GM18517 (cell line): Measurements from ENCODE around the gene IGFBP1.
"Not testable (repeated sequence)": the region's sequence is repeated elsewhere in the genome, so short reads cannot be mapped to it uniquely, and the experiment has no call there.

Experiments
- ATAC-seq: cut with Tn5 transposase; IDR thresholded peaks from one replicate; pipeline ENCODE4 v1.9.1; 2021; ENCODE audit warnings: mild to moderate bottlenecking, moderate library complexity; ENCODE audit not compliant: unreplicated experiment

Gene IGFBP1

DNA sequence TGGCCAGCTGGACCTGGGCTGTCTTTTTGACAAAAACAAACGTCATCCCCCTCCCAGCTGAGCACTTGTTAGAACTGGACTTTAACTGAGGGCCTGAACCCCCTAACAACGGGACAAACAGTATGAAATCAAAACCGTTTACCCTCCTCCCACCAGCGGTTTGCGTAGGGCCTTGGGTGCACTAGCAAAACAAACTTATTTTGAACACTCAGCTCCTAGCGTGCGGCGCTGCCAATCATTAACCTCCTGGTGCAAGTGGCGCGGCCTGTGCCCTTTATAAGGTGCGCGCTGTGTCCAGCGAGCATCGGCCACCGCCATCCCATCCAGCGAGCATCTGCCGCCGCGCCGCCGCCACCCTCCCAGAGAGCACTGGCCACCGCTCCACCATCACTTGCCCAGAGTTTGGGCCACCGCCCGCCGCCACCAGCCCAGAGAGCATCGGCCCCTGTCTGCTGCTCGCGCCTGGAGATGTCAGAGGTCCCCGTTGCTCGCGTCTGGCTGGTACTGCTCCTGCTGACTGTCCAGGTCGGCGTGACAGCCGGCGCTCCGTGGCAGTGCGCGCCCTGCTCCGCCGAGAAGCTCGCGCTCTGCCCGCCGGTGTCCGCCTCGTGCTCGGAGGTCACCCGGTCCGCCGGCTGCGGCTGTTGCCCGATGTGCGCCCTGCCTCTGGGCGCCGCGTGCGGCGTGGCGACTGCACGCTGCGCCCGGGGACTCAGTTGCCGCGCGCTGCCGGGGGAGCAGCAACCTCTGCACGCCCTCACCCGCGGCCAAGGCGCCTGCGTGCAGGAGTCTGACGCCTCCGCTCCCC is at the start of gene IGFBP1:
IGFBP1 (plus strand) TSS at position 304 of the 808 bp plus-strand sequence; CDS start at position 469, 165 bp downstream.
- ATAC-seq: no peak

DNA sequence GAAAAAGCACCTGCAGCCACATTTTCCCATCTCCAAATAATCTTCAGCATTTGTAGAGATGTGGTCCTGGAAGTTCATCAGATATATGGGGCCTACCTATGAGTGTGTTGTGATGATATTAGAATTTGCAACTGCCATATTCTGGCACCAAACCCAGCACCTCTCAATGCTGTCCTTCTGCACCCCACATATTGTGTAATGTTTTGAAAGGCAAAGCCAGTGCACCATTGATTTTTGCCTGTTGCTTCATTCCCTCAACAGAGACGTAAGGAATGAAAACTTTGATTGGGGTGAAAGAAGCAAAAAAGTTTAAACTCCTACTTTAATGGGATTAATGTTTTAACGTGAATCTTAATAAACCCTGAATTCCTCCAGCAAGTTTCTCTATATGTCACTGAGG is 49.4 kb upstream of the IGFBP1 start:
- not testable (repeated sequence) for ATAC-seq

DNA sequence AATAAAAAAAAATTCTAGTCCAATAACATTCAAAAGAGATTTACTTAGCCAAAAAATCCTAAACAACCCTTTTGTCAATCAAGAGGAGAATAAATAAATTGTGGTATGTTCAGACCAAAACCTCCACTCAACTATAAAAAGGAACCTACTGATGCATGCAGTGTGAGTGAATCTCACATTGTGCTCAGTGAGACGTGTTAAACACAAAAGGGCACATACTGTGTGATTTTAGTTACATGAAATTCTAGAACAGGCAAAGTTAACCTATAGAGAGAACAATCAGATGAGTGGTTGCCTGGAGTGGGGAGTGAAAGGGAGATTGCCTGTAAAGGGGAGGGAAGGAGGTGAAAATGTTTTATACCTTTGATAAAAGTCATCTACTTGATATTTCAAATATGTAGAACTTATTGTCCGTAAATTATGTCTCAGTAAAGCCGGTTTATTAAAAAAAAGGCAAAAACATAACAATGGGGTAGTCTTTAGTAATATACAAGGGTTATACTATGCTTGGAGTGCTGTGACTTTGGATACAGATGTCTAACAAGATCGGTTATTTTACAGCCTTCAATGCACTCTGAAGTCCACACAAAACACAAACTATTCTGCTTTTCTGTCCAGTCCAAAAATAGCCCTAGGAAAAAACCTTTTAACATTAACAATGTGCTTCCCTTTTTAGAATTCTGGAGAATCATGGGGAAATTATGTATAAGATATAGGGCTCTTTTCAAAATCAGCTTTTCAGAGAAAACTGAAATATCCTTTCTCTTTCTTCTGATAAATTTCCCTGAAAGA is 46.2 kb upstream of the IGFBP1 start:
- ATAC-seq: not testable (repeated sequence)

DNA sequence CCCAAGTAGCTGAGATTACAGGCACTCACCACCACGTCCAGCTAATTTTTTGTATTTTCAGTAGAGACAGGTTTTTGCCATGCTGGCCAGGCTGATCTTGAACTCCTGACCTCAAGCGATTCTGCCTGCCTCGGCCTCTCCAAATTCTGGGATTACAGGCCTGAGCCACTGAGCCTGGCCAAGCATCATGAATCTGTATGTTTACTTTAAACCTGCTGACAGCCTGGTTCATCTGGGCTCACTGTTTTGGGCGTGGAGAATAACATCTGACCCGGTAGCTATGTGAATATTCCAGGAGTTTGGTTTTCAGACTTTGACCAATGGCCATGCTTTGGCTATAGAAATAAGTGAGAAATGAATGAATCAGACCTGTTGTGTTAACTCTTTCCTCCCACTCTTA is 41.8 kb upstream of the IGFBP1 start:
- ATAC-seq: not testable (repeated sequence)

DNA sequence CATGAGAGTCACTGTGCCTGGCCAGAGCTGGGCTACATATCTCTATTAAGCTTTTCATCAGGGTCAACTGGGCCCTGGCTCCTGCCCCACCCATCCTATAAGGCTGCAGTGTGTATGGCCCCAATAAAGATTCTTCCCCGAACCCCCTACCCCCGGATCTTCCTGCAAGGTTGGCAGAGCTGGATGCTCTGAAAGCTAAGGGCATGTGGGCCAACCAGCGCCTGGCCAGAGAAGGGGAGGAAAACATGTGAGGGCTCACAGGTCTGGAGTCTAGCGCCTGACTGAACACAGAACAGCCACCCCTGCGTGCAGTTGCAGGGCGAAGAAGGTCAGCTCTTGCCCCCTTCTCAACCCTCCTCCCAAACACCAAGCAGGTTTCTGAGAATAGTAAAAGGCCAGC is 39.6 kb upstream of the IGFBP1 start:
- not testable (repeated sequence) for ATAC-seq

DNA sequence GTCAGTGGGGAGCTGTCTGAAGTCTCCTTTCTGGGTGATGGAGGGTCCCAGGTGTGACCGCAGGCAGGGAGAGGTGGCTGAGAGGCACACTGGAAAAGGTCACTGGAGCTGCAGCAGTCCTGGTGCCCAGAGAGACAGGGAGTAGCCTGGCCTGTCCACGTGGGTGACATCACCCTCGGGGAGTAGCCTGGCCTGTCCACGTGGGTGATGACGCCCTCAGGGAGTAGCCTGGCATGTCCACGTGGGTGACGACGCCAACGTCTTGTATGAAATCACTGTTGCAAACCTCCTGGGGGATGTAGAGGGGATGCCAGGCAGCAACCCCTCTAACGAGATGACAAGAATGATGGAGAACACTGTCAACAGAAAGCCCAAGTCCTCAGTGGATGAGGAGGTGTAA is 35.3 kb upstream of the IGFBP1 start:
- ATAC-seq: not testable (repeated sequence)

DNA sequence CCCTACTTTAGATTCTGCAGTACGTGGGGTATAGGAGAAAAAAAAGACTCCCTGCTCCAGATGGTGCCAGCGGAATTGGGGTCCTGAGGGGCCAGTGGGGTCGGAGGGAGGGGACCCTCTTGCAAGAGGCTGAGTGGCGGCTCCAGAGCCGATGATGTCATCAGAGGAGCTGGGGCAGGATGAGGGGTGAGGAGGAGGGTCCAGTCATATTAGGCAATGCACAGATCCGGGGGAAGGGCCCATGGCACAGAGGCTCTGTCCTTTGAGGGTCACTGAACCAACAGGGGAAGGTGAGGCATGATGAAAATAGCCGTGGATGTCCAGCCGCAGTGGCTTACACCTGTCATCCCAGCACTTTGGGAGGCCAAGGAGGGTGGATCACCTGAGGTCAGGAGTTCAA is 34.8 kb upstream of the IGFBP1 start:
- ATAC-seq: not testable (repeated sequence)

DNA sequence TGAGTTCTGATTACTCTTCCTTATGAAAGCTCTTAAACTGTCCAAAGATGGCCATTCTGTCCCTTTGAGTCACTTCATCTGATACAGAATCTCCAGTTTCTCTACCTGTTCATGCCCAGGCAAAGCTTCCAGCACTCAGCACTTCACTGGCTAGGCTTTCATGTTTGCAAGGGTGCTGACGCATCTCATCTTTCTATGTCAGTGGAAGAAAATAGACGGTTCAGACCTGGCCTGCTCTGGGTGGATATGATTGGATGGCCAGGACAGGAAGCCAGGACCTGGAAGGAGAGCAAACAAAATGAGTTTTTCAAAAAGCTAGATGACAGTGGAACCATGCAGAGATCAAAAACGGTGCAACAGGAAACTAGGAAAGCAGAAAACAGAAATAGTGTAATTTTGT is 32.6 kb upstream of the IGFBP1 start:
- ATAC-seq: not testable (repeated sequence)

DNA sequence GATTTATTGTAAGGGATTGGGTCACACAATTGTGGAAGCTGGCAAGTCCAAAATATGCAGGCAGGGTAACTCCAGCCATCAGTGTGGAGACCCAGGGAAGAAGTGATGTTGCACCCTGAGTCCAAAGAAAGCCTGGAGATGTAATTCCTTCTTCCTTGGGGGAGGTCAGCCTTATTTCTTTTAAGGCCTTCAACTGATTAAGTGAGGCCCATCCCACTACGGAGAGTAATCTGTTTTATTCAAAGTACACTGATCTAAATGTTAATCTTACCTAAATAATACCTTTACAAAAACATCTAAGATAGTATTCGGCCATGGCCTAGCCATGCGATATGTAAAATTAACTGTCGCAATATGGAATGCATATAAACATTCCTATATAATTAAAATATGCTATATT is 31.4 kb upstream of the IGFBP1 start:
- ATAC-seq: not testable (repeated sequence)

DNA sequence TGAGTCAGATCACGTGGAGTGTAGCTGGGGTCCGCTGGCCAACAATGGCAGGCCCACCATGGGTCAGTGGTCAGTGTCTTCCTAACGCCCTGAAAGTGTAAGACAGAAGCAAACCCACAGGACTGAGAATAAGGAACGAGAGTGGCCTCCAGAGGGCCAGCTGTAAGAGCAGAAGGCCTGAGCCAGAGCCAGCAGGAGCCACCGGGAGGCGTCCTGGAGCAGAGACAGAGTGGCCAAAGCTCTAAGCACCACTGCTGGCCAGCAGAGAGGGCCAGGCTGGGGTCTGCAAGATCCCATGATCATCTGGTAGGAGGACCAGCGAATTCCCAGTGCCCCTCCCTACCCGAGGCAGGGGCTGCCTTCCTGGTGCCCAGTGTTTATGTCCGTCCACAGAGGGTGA is 24.6 kb upstream of the IGFBP1 start:
- ATAC-seq: no peak

DNA sequence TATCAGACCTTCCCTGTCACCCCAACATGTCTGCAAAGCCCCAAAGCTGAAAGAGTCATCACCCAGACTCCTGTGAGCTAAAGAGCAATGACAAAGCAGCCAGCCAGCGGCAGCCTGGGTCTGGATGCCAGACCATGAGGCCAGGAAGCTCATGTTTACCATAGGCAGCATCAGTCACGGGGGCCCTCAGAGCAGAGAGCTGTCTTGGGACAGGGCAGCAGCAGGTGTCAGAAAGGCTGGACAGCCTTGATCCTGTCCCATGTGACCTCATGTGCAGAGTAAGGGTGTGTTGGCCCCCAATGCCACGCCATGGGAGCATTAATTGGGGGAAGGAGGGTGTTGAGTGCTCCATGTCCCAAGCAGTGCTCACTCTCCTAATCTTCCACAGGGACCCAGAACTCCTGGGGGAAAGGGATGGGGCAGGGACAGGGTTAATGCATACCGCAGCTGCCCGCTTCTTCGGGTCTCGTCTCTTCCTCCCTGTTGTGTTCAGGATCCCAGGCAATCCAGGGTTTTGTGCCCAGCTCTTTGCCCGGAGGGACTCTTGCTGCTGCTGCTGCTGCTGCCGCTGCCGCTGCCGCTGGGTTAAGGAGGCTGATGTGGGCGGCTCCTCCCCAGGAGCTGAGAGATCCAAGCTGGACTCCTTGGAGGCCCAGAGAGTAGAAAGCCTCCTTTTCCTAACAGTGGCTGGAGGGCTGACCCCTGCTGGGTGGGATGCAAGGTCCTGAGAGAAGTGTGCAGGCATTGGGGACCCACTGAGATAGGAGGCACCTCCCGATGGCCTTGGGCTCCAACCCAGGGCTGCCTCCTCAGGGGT is 22.5 kb upstream of the IGFBP1 start:
- ATAC-seq: no peak

DNA sequence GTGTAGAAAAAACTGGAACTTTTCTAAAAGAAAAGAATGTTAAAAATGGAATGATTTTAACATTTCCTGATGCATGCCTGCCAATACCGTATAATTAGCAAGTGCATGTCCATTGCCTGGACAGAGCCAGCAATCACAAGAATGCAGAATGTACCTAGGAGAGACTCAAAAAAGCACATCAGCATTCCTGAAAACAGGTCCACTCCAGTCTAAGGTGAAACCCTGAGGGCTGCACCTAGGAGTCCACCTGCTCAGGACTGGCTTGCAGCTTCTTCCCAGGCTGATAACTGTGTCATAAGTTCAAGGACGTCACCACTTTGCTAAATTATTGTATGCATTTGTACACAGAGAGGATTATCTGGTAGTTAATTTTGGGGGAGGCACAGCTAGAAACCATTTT is 20.8 kb upstream of the IGFBP1 start:
- ATAC-seq: no peak

DNA sequence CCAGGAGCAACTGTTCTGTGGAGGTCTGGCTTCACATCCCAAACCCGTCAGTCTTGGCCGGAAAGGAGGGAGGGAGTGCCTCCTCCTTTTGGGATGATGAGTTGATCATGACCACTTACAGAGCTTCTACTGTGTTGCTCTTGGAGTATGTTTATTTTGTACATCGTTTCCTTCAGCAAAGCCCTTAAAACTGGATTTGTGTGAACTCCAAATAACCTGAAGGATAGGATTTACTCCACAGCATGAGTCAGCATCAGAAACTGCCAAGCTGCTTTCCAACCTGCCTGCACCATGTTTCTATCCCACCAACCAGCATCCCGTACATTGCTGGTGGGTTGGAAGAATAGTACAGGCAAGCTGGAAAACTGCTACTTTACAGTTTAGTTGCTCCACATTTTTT is 18.9 kb upstream of the IGFBP1 start:
- ATAC-seq: no peak

DNA sequence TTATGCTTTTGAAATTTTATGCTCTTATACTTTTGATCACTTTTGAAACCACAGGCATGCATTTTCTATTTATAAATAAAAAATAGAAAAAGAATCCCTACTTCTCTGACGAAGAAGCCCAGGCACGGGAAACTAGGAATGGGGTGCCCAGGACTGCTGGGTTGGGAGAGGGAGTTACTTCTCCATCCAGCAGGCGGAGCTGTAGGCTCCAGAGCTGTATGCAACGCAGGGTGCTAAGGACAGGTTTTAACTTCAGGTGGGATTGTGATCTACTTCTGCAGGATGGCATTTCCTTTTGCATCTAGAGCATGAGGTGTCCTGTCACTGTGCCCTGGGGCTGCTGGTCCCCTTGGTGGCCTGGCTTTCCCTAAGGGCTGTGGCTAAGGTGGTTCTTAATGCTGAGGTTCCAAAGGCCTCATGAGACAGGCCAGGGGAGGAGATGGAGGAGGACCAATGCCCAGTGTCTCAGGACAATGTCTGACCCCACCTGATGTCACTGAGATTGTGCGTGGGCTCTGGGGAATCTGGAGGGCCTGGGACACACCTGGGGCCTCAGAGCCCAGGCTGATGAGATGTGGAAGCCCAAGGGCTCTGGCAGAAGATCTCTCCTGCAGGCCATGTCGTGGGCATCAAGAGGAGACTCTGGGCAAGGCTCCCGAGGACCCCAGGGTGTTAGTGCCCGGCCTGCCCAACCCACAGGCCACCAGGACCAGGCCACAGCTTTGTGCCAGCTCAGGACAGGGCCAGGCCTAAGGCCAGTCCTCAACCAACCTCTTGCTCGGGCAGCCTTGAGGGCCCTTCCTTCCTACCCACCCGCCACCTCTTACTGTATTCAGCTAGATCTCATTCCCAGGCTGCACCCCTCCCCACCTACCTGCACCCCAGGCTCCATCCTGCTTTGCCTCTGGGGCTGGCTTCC is 15.9 kb upstream of the IGFBP1 start:
- ATAC-seq: no peak

DNA sequence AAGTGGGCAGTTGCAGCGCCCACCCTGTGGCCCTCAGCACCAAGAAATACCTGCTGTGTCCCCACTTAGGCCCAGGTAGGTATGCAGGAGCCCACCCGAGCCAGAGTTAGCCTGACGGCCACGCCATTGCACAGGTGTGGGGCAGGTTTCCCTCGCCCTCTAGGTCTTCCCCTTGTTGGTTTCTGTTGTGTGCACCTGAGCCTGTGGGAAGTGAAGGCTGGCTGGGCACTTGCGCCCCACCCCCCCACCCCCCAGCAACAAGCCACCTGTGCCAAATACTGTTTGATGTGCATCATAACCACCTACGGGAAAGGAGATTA is 15.3 kb upstream of the IGFBP1 start, which contains the start of gene CCDC201:
CCDC201 (minus strand) TSS at position 48 of the 320 bp plus-strand sequence. CDS start 75 bp downstream, outside the sequence.
- no peak for ATAC-seq

DNA sequence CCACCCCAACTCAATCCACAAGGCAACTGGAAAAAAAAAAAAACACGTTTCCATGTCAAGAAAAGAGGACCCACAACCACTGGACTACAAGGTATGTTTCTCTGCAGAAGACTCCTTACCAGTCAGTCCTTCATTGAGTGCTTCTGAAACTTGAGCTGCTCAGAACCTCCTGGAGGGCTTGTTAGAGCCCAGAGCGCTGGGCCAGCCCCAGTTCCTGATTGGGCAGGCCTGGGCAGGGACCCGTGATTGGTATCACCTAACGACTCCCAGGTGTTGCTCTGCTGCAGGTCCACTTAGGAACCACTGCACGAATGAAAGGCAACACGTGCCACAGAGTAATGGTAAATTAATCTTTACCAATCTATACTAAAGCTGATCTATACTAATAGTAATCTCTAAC is 14.9 kb upstream of the IGFBP1 start:
- no peak for ATAC-seq

DNA sequence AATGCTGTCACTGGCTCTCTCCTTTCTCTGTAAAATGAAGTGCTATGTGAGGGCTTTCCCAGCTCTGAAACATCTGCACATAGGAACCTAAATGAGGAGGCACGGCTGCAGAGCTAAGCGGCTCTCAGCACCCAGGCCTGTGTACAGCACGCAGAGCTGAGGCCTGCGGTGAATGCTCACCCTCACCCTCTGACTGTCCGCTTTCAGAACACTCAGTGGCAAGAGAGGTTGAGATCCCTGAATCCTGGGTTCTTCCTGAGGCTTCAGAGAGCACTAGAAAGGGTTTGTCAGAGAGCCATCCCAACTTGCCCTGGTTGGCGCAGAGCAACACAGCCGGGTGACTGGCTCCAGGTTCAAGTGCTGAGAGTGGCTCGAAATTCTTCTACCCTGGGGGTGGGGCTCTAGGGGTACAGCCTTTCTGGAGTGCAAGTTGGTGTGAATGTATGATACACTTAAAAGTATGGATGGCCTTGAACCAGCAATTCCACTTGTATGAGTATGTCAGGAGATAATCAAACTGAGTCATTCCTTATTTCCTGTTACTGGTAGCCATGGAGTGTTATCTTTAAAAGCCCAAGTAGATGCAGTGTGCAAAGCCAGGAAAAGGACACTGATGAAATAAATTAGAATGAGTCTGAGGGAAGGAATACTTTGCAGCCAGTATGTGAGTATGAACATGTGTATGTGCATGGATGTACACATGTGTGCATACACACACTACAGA is 13.7 kb upstream of the IGFBP1 start:
- ATAC-seq: no peak

DNA sequence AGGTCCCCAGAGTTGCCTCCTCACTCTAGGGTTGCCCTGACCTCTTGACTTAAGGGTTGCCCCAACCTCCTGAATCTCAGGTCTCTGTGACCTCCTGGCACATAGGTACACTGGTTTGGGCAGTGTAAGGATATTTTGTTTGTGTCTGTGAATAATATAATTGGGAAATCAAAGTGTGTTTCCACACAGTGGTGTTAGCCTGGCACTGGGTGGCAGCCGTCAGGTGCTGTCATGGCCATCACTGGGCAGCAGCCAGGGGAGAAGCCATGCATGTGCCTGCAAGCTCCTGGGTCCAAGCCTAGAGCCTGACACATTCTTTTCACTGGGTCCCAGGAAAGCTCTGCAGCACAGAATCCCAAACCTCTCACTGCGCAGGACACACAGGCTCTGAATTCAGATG is 11.8 kb upstream of the IGFBP1 start:
- ATAC-seq: no peak

DNA sequence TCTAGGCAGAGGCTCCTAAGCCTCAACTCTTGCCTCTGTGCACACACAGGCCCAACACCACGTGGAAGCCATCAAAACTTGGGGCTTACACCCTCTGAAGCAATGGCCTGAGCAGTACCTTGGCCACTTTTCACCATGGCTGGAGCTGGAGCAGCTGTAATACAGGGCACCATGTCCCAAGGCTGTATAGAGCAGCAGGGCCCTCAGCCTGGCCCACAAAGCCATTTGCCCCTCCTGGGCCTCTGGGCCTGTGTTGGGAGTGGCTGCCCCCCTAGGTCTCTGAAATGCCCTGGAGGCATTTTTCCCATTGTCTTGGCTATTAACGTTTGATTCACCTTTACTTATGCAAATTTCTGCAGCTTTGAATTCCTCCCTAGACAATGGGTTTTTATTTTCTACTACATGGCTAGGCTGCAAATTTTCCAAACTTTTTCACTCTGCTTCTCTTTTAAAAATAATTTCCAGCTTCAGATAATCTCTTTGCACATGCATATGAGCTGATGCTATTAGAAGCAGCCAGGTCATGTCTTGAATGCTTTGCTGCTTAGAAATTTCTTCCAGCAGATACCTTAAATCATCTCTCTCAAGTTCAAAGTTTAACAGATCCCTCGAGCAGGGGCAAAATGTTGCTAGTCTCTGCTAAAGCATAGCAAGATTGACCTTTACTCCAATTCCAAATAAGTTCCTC is 9.7 kb upstream of the IGFBP1 start:
- ATAC-seq: no peak
